ENCODE measurements around the gene ZNF208.

ZNF208 gene

DNA sequence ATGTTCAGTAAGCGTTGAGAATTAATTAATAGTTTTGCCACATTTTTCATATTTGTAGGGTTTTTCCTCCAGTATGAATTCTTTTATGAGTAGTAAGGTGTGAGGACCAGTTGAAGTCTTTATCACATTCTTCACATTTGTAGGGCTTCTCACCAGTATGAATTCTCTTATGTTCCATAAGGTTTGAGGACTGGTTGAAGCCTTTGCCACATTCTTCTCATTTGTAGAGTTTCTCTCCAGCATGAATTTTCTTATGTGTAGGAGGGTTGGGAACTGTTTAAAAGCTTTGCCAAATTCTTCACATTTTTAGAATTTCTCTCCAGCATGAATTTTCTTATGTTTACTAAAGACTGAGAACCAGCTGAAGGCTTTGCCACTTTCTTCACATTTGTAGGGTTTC lies 40.3 kb downstream of the ZNF208 start:
- ChIA-PET POLR2A (no interaction called here), CTCF (no interaction called here)
- no peaks in the 10 kb centered on the region for H3K4me1 ChIP-seq (ENCODE audit: control insufficient read depth, insufficient read depth, low read length)
- H3K27ac ChIP-seq (ENCODE audit: extremely low read depth, low read depth, low read length) = no peak overlapping the region
- H3K4me3 ChIP-seq (ENCODE audit: low read depth, low read length) = no peak overlapping the region
- peaks cover 2% of the 10 kb centered on the region for H3K9me3 ChIP-seq (ENCODE audit: control insufficient read depth, insufficient read depth, low read depth, low read length)
- H3K36me3 ChIP-seq (ENCODE audit: control insufficient read depth in 2 of 2, insufficient read depth in 1 of 2, low read length in 2 of 2) = no peaks in the 10 kb centered on the region
- no peak for TF ChIP-seq ZNF239 (tag by site-specific recombination; IDR thresholded peaks at IDR 0.05)
- TF ChIP-seq GLIS1 (tag by site-specific recombination; IDR thresholded peaks at IDR 0.05) = no peak
- TF ChIP-seq ZNF664 (tag by site-specific recombination; IDR thresholded peaks at IDR 0.05) = no peak
- TF ChIP-seq, protein P1, sequence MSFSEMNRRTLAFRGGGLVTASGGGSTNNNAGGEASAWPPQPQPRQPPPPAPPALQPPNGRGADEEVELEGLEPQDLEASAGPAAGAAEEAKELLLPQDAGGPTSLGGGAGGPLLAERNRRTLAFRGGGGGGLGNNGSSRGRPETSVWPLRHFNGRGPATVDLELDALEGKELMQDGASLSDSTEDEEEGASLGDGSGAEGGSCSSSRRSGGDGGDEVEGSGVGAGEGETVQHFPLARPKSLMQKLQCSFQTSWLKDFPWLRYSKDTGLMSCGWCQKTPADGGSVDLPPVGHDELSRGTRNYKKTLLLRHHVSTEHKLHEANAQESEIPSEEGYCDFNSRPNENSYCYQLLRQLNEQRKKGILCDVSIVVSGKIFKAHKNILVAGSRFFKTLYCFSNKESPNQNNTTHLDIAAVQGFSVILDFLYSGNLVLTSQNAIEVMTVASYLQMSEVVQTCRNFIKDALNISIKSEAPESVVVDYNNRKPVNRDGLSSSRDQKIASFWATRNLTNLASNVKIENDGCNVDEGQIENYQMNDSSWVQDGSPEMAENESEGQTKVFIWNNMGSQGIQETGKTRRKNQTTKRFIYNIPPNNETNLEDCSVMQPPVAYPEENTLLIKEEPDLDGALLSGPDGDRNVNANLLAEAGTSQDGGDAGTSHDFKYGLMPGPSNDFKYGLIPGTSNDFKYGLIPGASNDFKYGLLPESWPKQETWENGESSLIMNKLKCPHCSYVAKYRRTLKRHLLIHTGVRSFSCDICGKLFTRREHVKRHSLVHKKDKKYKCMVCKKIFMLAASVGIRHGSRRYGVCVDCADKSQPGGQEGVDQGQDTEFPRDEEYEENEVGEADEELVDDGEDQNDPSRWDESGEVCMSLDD (tag by site-specific recombination; IDR thresholded peaks at IDR 0.05) = no peak
- TF ChIP-seq ZNF768 (tag by site-specific recombination; IDR thresholded peaks at IDR 0.05) = no peak
- TF ChIP-seq ZNF530 (tag by site-specific recombination; IDR thresholded peaks at IDR 0.05; ENCODE audit: low read depth) = no peak
- TF ChIP-seq, protein P2, sequence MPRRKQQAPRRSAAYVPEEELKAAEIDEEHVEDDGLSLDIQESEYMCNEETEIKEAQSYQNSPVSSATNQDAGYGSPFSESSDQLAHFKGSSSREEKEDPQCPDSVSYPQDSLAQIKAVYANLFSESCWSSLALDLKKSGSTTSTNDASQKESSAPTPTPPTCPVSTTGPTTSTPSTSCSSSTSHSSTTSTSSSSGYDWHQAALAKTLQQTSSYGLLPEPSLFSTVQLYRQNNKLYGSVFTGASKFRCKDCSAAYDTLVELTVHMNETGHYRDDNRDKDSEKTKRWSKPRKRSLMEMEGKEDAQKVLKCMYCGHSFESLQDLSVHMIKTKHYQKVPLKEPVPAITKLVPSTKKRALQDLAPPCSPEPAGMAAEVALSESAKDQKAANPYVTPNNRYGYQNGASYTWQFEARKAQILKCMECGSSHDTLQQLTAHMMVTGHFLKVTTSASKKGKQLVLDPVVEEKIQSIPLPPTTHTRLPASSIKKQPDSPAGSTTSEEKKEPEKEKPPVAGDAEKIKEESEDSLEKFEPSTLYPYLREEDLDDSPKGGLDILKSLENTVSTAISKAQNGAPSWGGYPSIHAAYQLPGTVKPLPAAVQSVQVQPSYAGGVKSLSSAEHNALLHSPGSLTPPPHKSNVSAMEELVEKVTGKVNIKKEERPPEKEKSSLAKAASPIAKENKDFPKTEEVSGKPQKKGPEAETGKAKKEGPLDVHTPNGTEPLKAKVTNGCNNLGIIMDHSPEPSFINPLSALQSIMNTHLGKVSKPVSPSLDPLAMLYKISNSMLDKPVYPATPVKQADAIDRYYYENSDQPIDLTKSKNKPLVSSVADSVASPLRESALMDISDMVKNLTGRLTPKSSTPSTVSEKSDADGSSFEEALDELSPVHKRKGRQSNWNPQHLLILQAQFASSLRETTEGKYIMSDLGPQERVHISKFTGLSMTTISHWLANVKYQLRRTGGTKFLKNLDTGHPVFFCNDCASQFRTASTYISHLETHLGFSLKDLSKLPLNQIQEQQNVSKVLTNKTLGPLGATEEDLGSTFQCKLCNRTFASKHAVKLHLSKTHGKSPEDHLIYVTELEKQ (tag by site-specific recombination; IDR thresholded peaks at IDR 0.05; ENCODE audit: borderline replicate concordance) = no peak
- no peak for TF ChIP-seq ZFP41 (tag by site-specific recombination; IDR thresholded peaks at IDR 0.05; ENCODE audit: borderline replicate concordance)
- no peak for TF ChIP-seq ZNF221 (tag by site-specific recombination; IDR thresholded peaks at IDR 0.05; ENCODE audit: borderline replicate concordance)
- no peak for TF ChIP-seq ZNF843 (tag by site-specific recombination; IDR thresholded peaks at IDR 0.05)
- TF ChIP-seq ZNF169 (tag by site-specific recombination; IDR thresholded peaks at IDR 0.05) = no peak
- TF ChIP-seq ZNF776 (tag by site-specific recombination; IDR thresholded peaks at IDR 0.05; ENCODE audit: borderline replicate concordance) = no peak
- TF ChIP-seq, protein P3, sequence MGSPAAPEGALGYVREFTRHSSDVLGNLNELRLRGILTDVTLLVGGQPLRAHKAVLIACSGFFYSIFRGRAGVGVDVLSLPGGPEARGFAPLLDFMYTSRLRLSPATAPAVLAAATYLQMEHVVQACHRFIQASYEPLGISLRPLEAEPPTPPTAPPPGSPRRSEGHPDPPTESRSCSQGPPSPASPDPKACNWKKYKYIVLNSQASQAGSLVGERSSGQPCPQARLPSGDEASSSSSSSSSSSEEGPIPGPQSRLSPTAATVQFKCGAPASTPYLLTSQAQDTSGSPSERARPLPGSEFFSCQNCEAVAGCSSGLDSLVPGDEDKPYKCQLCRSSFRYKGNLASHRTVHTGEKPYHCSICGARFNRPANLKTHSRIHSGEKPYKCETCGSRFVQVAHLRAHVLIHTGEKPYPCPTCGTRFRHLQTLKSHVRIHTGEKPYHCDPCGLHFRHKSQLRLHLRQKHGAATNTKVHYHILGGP (tag by site-specific recombination; IDR thresholded peaks at IDR 0.05) = no peak

DNA sequence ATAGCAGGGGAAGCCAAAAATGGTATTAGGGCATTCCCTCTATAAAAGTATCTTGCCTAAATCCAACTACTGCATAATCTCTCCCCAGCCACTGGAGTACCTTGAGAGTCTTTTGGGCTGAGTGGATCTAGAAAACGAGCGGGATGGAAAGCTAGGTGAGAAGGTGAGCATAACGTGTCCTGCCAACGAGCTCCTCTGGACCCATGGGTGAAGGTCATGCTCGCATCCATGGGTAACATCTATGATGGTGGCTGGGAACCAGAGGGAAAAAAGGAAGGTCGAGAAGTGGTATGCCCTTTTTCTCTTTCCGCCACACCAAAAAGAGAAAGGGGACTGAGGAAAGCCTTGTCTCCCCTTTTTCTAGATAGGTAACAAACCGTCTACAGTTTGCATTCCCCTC lies 63.0 kb downstream of the ZNF208 start:
- Histone ChIP-seq H3K27ac (ENCODE audit: extremely low read depth, low read depth, low read length) (no peak overlapping the region), H3K4me1 (ENCODE audit: control insufficient read depth, insufficient read depth, low read length) (no peaks in the 10 kb centered on the region), H3K36me3 (ENCODE audit: control insufficient read depth in 2 of 2, insufficient read depth in 1 of 2, low read length in 2 of 2) (no peaks in the 10 kb centered on the region), H3K4me3 (ENCODE audit: low read depth, low read length) (no peak overlapping the region), H3K9me3 (ENCODE audit: control insufficient read depth, insufficient read depth, low read depth, low read length) (no peaks in the 10 kb centered on the region; the same call in 1 of the 2 replicates)
- no peak for TF ChIP-seq ZXDB (tag by site-specific recombination; IDR thresholded peaks at IDR 0.05)
- TF ChIP-seq TRIM28 (IDR thresholded peaks at IDR 0.05; ENCODE audit: borderline replicate concordance, low read length) = peak; percentile 99; the same call in 1 of the 2 replicates
- 0 out of 2 replicates have a peak, but pooled peaks have one; percentile 16 for TF ChIP-seq ZNF626 (tag by site-specific recombination; IDR thresholded peaks at IDR 0.05)
- TF ChIP-seq SETDB1 (IDR thresholded peaks at IDR 0.05; ENCODE audit: insufficient read length, low read length) = peak; percentile 82
- TF ChIP-seq, protein P4, sequence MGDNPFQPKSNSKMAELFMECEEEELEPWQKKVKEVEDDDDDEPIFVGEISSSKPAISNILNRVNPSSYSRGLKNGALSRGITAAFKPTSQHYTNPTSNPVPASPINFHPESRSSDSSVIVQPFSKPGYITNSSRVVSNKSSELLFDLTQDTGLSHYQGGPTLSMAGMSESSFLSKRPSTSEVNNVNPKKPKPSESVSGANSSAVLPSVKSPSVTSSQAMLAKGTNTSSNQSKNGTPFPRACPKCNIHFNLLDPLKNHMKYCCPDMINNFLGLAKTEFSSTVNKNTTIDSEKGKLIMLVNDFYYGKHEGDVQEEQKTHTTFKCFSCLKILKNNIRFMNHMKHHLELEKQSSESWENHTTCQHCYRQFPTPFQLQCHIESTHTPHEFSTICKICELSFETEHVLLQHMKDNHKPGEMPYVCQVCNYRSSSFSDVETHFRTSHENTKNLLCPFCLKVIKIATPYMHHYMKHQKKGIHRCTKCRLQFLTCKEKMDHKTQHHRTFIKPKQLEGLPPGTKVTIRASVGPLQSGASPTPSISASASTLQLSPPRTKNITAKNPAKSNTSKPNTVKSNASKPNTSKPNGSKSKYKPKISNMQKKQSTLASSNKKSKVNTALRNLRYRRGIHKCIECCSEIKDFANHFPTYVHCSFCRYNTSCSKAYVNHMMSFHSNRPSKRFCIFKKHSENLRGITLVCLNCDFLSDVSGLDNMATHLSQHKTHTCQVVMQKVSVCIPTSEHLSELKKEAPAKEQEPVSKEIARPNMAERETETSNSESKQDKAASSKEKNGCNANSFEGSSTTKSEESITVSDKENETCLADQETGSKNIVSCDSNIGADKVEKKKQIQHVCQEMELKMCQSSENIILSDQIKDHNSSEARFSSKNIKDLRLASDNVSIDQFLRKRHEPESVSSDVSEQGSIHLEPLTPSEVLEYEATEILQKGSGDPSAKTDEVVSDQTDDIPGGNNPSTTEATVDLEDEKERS (tag by site-specific recombination; IDR thresholded peaks at IDR 0.05) = peak; percentile 92; the same call in 1 of the 2 replicates
- TF ChIP-seq ZNF23 (tag by site-specific recombination; IDR thresholded peaks at IDR 0.05; ENCODE audit: borderline replicate concordance) = no peak
- ChIA-PET POLR2A (no interaction called here), CTCF (no interaction called here)
